HG03432 (cell line): ENCODE results near the gene TIMM22.

Source experiments
- ATAC-seq: cut with Tn5 transposase; IDR thresholded peaks from one replicate; pipeline ENCODE4 v1.9.1; 2021; ENCODE audit warnings: mild to moderate bottlenecking, moderate library complexity; ENCODE audit not compliant: unreplicated experiment

TIMM22 gene

DNA sequence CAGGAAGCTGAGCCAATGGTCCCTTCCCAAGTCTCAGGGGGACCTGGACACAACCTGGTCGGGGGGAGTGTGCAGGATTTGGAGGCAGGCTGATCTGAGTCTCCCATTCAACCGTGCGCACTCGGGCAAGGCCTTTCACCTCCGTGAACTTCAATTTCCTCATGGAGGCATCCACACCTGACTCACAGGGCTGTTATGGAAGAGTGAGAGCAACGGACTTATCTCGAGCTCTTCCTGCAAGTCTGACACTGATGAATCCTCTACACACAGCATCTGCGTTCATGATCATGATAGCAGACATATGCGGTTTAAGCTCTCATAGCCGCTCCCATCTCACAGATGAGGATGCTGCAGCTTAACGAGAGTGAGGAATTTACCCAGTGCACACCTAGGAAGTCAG lies 21.6 kb downstream of the TIMM22 start:
- no peak for ATAC-seq

GRCh38 chr17:1019451-1019850 lies 22.5 kb downstream of the TIMM22 start:
- no peak for ATAC-seq

GRCh38 chr17:1021147-1021546 lies 24.2 kb downstream of the TIMM22 start:
- no peak for ATAC-seq

DNA sequence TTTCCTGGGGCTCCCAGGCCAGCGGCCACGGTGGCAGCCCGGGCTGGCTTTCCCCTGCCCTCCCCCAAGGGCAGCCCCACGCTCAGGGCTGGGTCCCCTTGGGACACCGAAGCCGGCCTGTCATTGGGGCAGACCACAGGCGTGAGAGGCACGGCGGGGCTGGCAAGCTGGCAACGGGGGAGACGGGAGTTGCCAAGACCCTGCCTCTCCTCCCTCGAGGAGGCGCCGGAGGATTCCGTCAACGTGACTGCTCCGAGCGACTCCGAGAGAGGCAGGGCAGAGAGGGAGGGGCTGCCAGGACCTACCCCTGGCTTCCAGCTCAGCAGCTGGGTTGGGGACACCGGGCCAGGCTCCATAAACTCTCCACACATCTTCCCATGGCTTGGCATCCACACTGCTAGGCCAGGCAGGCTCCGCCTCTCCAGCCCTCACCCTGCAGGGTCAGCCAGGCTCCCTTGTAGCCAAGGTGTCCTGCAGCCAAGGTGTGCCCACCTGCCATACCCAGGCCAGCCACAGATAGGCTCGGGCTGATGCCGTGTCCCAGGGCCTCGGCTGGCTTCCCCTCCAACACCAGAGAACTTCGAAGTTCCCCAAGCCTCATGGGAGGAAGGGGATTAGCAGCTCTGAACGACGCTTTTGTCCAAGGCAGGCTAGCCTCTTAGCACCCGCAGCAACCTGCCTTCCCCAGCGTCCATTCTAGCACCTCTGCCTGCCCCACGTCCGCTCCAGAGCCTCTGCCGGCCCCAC lies 25.5 kb downstream of the TIMM22 start:
- ATAC-seq, result no peak

GRCh38 chr17:1024076-1024475 lies 27.1 kb downstream of the TIMM22 start:
- no peak for ATAC-seq

GRCh38 chr17:1025733-1026598 lies 29.0 kb downstream of the TIMM22 start:
- ATAC-seq, result no peak

GRCh38 chr17:1026599-1026975 lies 29.7 kb downstream of the TIMM22 start:
- ATAC-seq, result no peak

DNA sequence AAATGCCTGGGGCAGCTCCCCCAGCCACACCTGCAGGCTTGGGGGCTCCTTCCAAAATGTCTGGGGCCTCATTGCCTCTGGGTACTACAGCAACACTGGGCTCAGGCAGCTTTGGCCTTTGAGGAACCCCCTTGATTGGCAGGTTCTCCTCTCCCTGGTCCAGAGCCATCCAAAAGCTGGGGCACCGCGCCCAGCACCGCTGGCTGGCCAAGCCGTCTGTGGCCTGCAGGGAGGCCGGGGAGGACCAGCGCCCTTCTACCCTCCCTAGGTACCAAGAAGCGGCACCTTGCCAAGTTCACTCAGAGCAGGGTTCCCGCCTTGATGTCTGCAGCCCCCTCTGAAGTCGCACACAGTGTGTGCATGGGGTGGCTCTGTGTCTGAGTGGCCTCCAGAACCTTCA lies 30.1 kb downstream of the TIMM22 start:
- ATAC-seq, result no peak

- ATAC-seq, result no peak
These were observed 32.4 kb downstream of the TIMM22 start for GRCh38 chr17:1029196-1029921.

- ATAC-seq, result no peak
These were observed 33.2 kb downstream of the TIMM22 start for GRCh38 chr17:1029922-1030644.

DNA sequence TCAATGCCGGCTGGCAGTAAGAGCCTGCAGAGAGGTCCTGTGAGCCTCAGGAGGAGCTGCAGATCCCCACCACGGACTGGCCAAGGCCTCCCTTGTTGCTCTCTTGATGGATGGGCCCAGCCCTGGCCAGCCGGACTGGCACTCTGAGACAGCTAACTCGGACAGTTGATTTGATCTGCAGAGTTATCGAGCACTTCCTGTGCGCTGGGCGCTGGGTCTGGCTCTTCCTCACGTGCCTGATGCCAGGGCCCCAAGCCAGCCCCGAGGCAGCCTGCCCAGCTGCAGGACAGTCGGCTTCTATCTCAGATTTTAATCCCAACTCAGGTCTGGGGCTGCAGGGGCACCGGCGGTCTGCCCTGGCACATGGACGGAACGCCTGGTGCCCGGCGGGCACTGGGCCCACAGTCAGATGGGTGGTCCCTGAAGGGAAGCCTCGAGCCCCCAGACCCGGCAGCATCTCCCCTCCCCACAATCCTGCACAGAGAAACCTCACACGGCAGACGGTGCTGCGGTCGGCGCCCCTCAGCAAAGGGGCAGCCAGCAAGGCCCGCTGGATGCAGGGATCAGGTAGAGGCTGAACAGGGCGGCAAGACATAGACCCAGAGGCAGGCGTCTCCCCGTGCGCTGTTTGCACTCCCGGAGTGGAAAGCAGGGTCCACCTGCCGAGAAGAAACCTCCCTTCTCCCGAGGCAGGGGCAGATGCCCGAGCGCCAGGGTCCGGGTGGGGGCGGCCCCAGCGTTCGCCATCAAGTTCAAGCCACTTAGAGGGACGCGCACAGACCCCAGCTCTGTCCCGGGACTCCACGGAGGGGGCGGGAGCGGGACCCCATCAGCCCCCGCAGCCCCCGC lies 34.0 kb downstream of the TIMM22 start:
- ATAC-seq, result no peak

DNA sequence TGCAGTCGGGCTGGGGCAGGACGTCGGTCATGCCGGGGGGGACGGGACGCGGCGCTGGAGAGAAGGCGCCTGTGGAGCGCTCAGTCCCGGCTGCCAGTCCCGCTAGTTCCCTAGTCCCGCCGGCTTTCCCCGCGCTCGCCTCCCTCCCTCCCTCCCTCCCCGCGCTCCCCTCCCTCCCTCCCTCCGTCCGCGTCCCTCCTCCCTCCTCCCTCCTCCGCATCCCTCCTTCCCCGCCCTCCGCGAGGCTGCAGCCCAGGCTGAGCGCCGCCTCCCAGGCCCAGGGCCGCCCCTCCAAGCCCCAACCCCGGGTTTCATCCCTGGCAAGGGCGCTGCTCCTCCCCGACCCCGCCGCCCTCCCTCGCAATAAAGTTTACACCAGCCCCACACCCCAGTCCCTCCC lies 34.8 kb downstream of the TIMM22 start:
- no peak for ATAC-seq

DNA sequence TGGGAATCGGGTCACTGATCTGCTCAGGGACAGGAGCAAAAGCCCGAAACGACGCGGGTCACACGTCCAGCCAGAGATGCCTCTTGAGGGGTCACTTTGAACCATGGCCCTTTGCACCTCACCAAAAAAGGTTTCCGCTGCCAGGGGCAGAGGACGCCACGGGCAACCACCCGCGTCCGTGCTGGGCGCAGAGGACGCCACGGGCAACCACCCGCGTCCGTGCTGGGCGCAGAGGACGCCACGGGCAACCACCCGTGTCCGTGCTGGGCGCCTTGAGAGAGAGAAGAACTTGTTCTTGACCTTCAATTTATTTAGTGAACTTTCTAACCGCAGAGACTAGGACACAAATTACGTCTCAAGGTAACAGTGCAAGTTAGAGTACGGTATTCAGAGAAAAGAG lies 35.5 kb downstream of the TIMM22 start:
- ATAC-seq, result no peak

GRCh38 chr17:1033503-1033902 lies 36.6 kb downstream of the TIMM22 start:
- ATAC-seq, result no peak

GRCh38 chr17:1034652-1035210 lies 37.8 kb downstream of the TIMM22 start:
- ATAC-seq, result no peak

DNA sequence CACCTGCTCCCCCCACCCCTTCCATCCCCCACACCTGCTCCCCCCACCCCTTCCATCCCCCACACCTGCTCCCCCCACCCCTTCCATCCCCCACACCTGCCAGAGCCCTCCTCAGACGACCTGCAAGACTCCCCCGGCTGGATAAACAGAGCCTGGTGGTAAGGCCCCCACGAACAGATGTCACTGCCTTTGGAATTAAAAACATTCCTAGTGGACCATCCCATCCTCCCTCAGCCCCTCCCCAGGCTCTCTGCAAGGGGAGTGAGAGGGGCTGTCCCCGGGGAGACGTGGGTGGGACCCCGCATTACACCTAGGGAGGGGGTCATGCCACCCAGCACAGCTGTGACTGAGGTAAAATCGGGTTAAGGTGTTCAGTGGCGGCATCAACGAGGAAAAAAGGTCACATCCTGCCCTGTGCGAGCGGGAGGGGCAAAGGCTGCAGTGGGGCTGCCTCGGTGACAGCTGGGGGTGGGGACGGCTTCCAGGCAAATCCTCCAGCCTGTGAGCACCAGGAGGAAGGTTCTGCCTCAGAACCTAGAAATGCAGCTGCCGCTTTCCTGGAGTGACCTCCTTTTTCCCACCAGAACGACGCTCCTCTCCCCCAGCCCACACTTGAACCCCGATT lies 38.7 kb downstream of the TIMM22 start:
- no peak for ATAC-seq

GRCh38 chr17:1036171-1036844 lies 39.4 kb downstream of the TIMM22 start:
- ATAC-seq, result no peak

- ATAC-seq, result no peak
These were observed 39.9 kb downstream of the TIMM22 start for GRCh38 chr17:1036845-1037237.
